Neuron (in vitro differentiated cells): ENCODE measurements around the gene DHX30.
"Not testable (repeated sequence)": the region's sequence is repeated elsewhere in the genome, so short reads cannot be mapped to it uniquely, and the experiment has no call there.

Source experiments
- H2AFZ ChIP-seq: one replicate; pipeline ENCODE4 v1.6.1; 2013; ENCODE audit warnings: low read depth, mild to moderate bottlenecking, inconsistent platforms, low read length, moderate library complexity
- H3K27me3 ChIP-seq: one replicate; pipeline ENCODE4 v1.6.1; 2013; ENCODE audit warnings: low read length; ENCODE audit not compliant: insufficient read depth
- H3K36me3 ChIP-seq: one replicate; pipeline ENCODE4 v1.6.1; 2013; ENCODE audit warnings: low read length; ENCODE audit not compliant: insufficient read depth
- H3K4me1 ChIP-seq: one replicate; pipeline ENCODE4 v1.6.1; 2013; ENCODE audit warnings: low read length; ENCODE audit not compliant: insufficient read depth
- H3K4me3 ChIP-seq: 2 replicates; pipeline ENCODE4 v1.5.1; 2013; ENCODE audit warnings: mild to moderate bottlenecking, low read length, moderate library complexity
- H3K9me3 ChIP-seq: one replicate; pipeline ENCODE4 v1.6.1; 2013; ENCODE audit warnings: low read length

The DHX30 gene

GRCh38 chr3:47829482-47829881 lies 26.5 kb downstream of the DHX30 start:
- Histone ChIP-seq H3K36me3 (peaks cover 70% of the 10 kb centered on the region), H3K4me1 (peaks cover 11% of the 10 kb centered on the region)
- not testable (repeated sequence) for H3K9me3 ChIP-seq, H2AFZ ChIP-seq, H3K4me3 ChIP-seq, H3K27me3 ChIP-seq

- Histone ChIP-seq H3K4me3 (no peak overlapping the region), H3K36me3 (peaks cover 77% of the 10 kb centered on the region), H2AFZ (no peak overlapping the region), H3K27me3 (no peaks in the 10 kb centered on the region), H3K4me1 (no peaks in the 10 kb centered on the region), H3K9me3 (no peaks in the 10 kb centered on the region)
Measured at GRCh38 chr3:47836986-47837385, 34.0 kb downstream of the DHX30 start.

- Histone ChIP-seq H3K4me1 (no peaks in the 10 kb centered on the region), H3K9me3 (no peaks in the 10 kb centered on the region), H3K4me3 (no peak overlapping the region), H2AFZ (no peak overlapping the region), H3K36me3 (peaks cover 76% of the 10 kb centered on the region), H3K27me3 (no peaks in the 10 kb centered on the region)
Measured at GRCh38 chr3:47838503-47838902, 35.6 kb downstream of the DHX30 start.

GRCh38 chr3:47841786-47842349 lies 38.9 kb downstream of the DHX30 start:
- Histone ChIP-seq H3K4me3 (no peak overlapping the region), H3K4me1 (no peaks in the 10 kb centered on the region), H3K36me3 (peaks cover 78% of the 10 kb centered on the region), H3K27me3 (no peaks in the 10 kb centered on the region), H2AFZ (no peak overlapping the region), H3K9me3 (no peaks in the 10 kb centered on the region)

- H3K36me3 ChIP-seq: peaks cover 94% of the 10 kb centered on the region
- no peak overlapping the region for H3K4me3 ChIP-seq
Measured at GRCh38 chr3:47846186-47846879, 43.4 kb downstream of the DHX30 start.

GRCh38 chr3:47846880-47847248 lies 43.9 kb downstream of the DHX30 start:
- Histone ChIP-seq H3K27me3 (no peaks in the 10 kb centered on the region), H2AFZ (no peak overlapping the region), H3K4me3 (no peak overlapping the region), H3K9me3 (no peaks in the 10 kb centered on the region), H3K4me1 (no peaks in the 10 kb centered on the region), H3K36me3 (peaks cover 93% of the 10 kb centered on the region)

More at GRCh38 chr3:47846186-47846879, 43.4 kb downstream of the DHX30 start:
- no peaks in the 10 kb centered on the region for H3K9me3 ChIP-seq
- H3K4me1 ChIP-seq: no peaks in the 10 kb centered on the region
- H3K27me3 ChIP-seq: no peaks in the 10 kb centered on the region
- no peak overlapping the region for H2AFZ ChIP-seq

GRCh38 chr3:47847260-47847659 lies 44.3 kb downstream of the DHX30 start:
- H3K4me3 ChIP-seq: no peak overlapping the region
- H2AFZ ChIP-seq: no peak overlapping the region
- H3K4me1 ChIP-seq: no peaks in the 10 kb centered on the region
- H3K36me3 ChIP-seq: peaks cover 94% of the 10 kb centered on the region
- H3K27me3 ChIP-seq: no peaks in the 10 kb centered on the region
- H3K9me3 ChIP-seq: no peaks in the 10 kb centered on the region

- H3K27me3 ChIP-seq: no peaks in the 10 kb centered on the region
- no peaks in the 10 kb centered on the region for H3K9me3 ChIP-seq
- H3K4me1 ChIP-seq: no peaks in the 10 kb centered on the region
- H3K4me3 ChIP-seq: no peak overlapping the region
- peaks cover 93% of the 10 kb centered on the region for H3K36me3 ChIP-seq
- H2AFZ ChIP-seq: no peak overlapping the region
Measured at GRCh38 chr3:47847801-47848518, 45.0 kb downstream of the DHX30 start.

- Histone ChIP-seq H3K9me3 (no peaks in the 10 kb centered on the region), H3K27me3 (no peaks in the 10 kb centered on the region), H3K4me1 (no peaks in the 10 kb centered on the region), H3K4me3 (no peak overlapping the region), H2AFZ (no peak overlapping the region), H3K36me3 (peaks cover 92% of the 10 kb centered on the region)
Measured at GRCh38 chr3:47848599-47849117, 45.7 kb downstream of the DHX30 start.

- H3K4me3 ChIP-seq: no peak overlapping the region
- no peaks in the 10 kb centered on the region for H3K27me3 ChIP-seq
- no peak overlapping the region for H2AFZ ChIP-seq
- H3K9me3 ChIP-seq: no peaks in the 10 kb centered on the region
- no peaks in the 10 kb centered on the region for H3K4me1 ChIP-seq
- H3K36me3 ChIP-seq: peaks cover 91% of the 10 kb centered on the region
Measured at GRCh38 chr3:47849186-47849698, 46.3 kb downstream of the DHX30 start.

- H3K4me3 ChIP-seq: no peak overlapping the region
- no peaks in the 10 kb centered on the region for H3K27me3 ChIP-seq
- no peaks in the 10 kb centered on the region for H3K4me1 ChIP-seq
- no peaks in the 10 kb centered on the region for H3K9me3 ChIP-seq
- peaks cover 91% of the 10 kb centered on the region for H3K36me3 ChIP-seq
- H2AFZ ChIP-seq: no peak overlapping the region
Measured at GRCh38 chr3:47849699-47850563, 47.0 kb downstream of the DHX30 start.

GRCh38 chr3:47850564-47851410 lies 47.8 kb downstream of the DHX30 start:
- Histone ChIP-seq H3K9me3 (no peaks in the 10 kb centered on the region), H3K36me3 (peaks cover 95% of the 10 kb centered on the region), H3K27me3 (no peaks in the 10 kb centered on the region), H3K4me1 (no peaks in the 10 kb centered on the region), H2AFZ (no peak overlapping the region), H3K4me3 (no peak overlapping the region)
